Thoracic aorta (tissue), 2 donors: ENCODE data around the gene SGMS1. TPM values are rescaled to one million over a fixed set of nuclear protein-coding genes. Genes with fewer than 3 reads are reported as not detected.
"Not testable (repeated sequence)": the region's sequence is repeated elsewhere in the genome, so short reads cannot be mapped to it uniquely, and the experiment has no call there.

ENCODE experiments used
- ATAC-seq: fragments of 150-250 bp; one replicate; pipeline ENCODE4 v1.8.0; 2017; ENCODE audit warnings: low read depth; ENCODE audit not compliant: insufficient number of reproducible peaks, low FRiP score
- DNase-seq: peaks from one replicate; pipeline ENCODE4 v3.0.0-alpha.2; 2020; ENCODE audit warnings: low spot score
- H3K27ac ChIP-seq, 2 donors: fragments of 200-600 bp; sonication (generic); 1 replicate in 1 of 2; 2 replicates in 1 of 2; pipeline ENCODE4 v1.5.1; 2016; ENCODE audit warnings: mild to moderate bottlenecking in 2 of 2, moderate library complexity in 2 of 2
- H3K27me3 ChIP-seq: fragments of 200-600 bp; sonication (generic); replicated peaks from 2 replicates; pipeline ENCODE4 v1.6.0; 2016; ENCODE audit warnings: mild to moderate bottlenecking; ENCODE audit not compliant: insufficient read depth
- H3K36me3 ChIP-seq: fragments of 200-600 bp; sonication (generic); one replicate; pipeline ENCODE4 v1.5.1; 2016
- H3K4me1 ChIP-seq, 2 donors: fragments of 200-600 bp; sonication (generic); 1 replicate in 1 of 2; 2 replicates in 1 of 2; pipeline versions ENCODE4 v1.5.1 to v1.6.0; 2016; ENCODE audit warnings: low read depth in 2 of 2, mild to moderate bottlenecking in 1 of 2; ENCODE audit not compliant: control insufficient read depth in 1 of 2
- H3K4me3 ChIP-seq: fragments of 200-600 bp; sonication (generic); 2 replicates; pipeline ENCODE4 v1.5.1; 2016; ENCODE audit warnings: mild to moderate bottlenecking
- H3K9me3 ChIP-seq: fragments of 200-600 bp; sonication (generic); 2 replicates; pipeline ENCODE4 v1.5.1; 2016
- total RNA-seq, 2 donors: library from RNA; depleted of rRNA; stranded (reverse); fragments of >200 nt; gene quantifications; one replicate each; pipeline versions ENCODE4 v1.1.0 to v1.2.3, GENCODE V29; 2016
- TF ChIP-seq, protein P1 (sequence below): fragments of 200-600 bp; sonication (generic); IDR thresholded peaks from one replicate; pipeline ENCODE4 v1.5.1; 2019; ENCODE audit warnings: antibody characterized with exemption

SGMS1 gene
- total RNA-seq, 2 donors from 2014 or later: 60.5 to 92.3 TPM

DNA sequence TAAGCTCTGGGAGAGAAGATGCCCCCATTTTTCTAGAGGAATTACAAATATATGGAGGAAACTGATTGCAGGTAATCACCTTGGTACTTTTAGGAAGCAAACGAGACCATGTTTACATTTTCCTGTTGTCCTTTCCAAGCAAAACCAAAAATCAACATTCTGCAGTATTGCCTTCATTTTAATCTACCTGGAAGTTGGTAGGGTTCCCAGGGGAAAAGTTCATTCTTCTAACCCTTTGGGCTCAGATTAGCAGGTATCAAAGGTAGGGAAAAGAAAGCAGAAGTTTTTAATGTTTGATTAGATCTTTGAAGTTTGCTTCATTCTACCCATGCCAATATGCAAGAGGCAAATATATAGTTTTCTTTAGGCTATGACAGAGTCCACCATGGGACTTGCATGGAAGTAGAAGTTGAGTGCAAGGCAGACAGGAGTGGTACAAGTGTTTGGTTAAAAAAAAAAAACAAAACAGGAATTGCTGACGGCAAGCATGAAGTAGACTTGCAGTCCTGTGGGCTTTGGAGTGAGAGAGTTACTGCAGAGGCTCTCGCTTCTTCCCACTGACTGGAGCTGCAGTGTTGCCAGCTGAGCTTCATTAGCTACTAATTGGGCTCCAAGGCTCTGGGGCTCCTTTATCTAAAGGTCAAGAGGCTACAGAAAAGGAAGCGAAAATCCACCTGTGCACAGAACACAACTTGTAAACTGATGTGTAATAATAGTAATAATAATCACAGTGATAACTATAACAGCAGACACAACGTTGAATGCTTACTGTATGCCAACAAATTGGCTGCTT is 343.5 kb downstream of the SGMS1 start:
- H3K27me3 ChIP-seq: no peaks in the 10 kb centered on the region
- no peak overlapping the region for H3K27ac ChIP-seq
- no peak overlapping the region for H3K4me3 ChIP-seq
- H3K4me1 ChIP-seq: no peaks in the 10 kb centered on the region
- no peak for DNase-seq
- H3K36me3 ChIP-seq: no peaks in the 10 kb centered on the region
- no peak for ATAC-seq
- no peaks in the 10 kb centered on the region for H3K9me3 ChIP-seq
- TF ChIP-seq, protein P1, sequence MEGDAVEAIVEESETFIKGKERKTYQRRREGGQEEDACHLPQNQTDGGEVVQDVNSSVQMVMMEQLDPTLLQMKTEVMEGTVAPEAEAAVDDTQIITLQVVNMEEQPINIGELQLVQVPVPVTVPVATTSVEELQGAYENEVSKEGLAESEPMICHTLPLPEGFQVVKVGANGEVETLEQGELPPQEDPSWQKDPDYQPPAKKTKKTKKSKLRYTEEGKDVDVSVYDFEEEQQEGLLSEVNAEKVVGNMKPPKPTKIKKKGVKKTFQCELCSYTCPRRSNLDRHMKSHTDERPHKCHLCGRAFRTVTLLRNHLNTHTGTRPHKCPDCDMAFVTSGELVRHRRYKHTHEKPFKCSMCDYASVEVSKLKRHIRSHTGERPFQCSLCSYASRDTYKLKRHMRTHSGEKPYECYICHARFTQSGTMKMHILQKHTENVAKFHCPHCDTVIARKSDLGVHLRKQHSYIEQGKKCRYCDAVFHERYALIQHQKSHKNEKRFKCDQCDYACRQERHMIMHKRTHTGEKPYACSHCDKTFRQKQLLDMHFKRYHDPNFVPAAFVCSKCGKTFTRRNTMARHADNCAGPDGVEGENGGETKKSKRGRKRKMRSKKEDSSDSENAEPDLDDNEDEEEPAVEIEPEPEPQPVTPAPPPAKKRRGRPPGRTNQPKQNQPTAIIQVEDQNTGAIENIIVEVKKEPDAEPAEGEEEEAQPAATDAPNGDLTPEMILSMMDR: no peak

DNA sequence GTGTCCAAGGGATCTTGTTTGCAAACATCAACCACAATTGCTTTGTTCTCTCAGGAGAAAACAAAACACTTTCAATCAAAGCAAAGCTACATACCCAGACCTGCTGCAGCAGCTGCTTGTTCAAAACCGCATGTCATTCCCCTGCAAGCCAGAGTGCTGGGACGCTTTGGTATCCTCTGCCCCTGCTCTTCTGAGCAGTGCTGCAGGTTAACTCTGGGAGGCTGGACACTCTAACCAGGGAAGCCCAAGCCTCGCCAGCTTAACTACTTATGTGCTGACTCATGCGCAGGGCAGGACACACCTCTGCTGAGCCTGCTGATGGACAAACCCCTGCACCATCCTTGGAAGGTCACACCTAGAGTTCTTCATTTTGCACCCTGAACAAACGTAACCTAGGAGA is 344.3 kb downstream of the SGMS1 start:
- Histone ChIP-seq H3K9me3 (no peaks in the 10 kb centered on the region), H3K27ac (no peak overlapping the region), H3K4me1 (no peaks in the 10 kb centered on the region), H3K36me3 (no peaks in the 10 kb centered on the region), H3K27me3 (no peaks in the 10 kb centered on the region), H3K4me3 (no peak overlapping the region)
- TF ChIP-seq, protein P1: no peak
- ATAC-seq: no peak
- no peak for DNase-seq

DNA sequence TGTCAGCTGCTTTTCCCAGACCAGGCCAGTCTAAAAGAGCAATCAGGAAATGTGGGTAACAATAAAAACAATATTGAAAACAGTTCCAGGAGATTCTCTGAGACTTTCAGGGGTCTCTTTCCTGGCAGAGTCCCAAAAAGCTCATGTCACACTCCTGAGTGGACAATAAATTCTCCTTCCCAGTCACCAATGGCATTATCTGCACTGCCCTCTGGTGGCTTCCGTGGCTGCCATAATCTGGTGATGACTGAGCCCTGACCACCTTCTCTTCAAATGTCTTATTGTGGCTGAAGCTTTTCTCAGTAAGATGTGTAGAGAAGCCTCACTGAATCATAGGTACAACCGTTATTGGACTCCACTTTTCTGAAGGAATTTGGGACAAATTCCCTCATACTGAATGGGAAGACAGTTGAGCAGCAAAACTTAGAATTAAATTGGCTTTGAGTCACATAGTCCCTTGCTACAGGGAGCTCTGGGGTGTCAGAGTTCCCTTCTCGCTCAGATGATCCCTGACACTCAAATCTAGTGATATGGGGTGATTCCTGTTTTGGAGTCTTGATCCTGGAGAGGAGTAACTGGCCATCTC is 348.0 kb downstream of the SGMS1 start:
- Histone ChIP-seq H3K36me3 (no peaks in the 10 kb centered on the region), H3K27ac (no peak overlapping the region), H3K4me3 (no peak overlapping the region), H3K27me3 (no peaks in the 10 kb centered on the region), H3K9me3 (no peaks in the 10 kb centered on the region), H3K4me1 (no peaks in the 10 kb centered on the region)
- TF ChIP-seq, protein P1: peak; percentile 35
- no peak for DNase-seq
- ATAC-seq: no peak

DNA sequence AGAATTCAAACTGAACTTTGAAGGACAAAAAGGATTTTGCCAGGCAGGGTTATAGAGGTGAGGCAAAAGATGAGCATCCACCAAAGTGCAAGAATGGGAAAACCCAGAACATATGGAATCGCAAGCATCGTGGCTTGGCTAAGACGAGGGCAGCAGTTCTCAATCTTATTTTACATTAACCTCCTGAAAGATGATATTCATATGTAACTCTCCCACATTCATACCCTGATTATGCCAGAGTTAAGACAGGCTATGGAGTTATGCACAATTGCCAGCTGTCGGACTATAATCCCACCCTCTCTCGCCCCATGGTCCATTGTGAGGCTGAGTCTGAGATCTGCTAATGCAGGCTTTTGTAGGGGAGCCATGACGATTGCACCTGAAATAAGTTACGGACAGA is 351.2 kb downstream of the SGMS1 start:
- Histone ChIP-seq H3K4me1 (no peaks in the 10 kb centered on the region), H3K4me3 (no peak overlapping the region), H3K36me3 (no peaks in the 10 kb centered on the region), H3K9me3 (no peaks in the 10 kb centered on the region), H3K27ac (no peak overlapping the region), H3K27me3 (no peaks in the 10 kb centered on the region)
- ATAC-seq (no peak), DNase-seq (no peak)
- TF ChIP-seq, protein P1: no peak

DNA sequence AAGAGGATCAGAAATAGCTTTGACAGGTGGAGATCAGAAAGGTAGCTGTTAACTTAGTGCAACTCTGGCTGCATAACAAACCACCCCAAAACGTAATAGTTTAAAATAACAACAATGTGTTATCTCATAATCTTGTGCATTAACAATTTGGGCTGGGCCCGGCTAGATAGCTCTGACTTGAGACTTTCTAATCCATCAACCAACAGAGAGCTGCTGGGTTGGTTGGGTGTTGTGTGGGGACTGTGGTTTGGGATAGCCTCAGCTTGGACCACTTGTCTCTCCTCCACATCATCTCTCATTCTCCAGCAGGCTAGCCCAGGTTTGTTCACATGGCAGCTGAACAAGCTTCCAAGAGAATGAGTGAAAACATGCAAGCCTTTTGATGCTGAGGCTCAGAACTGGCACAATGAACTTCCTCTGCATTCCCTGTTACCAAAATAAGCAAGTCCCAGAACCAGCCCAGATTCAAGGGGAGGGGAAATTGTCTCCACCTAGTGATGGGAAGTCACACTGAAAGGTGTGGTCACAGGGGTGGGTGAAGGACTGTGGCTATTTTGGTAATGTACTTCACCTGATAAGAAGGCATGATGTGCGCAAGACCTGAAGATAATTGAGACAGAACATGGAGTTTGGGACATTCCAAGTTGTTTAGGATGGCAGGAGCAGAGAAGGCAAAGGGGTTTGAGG is 352.0 kb downstream of the SGMS1 start:
- Histone ChIP-seq H3K9me3 (no peaks in the 10 kb centered on the region), H3K36me3 (no peaks in the 10 kb centered on the region), H3K4me3 (no peak overlapping the region), H3K27me3 (no peaks in the 10 kb centered on the region), H3K4me1 (no peaks in the 10 kb centered on the region), H3K27ac (no peak overlapping the region)
- TF ChIP-seq, protein P1: no peak
- ATAC-seq (no peak), DNase-seq (no peak)

DNA sequence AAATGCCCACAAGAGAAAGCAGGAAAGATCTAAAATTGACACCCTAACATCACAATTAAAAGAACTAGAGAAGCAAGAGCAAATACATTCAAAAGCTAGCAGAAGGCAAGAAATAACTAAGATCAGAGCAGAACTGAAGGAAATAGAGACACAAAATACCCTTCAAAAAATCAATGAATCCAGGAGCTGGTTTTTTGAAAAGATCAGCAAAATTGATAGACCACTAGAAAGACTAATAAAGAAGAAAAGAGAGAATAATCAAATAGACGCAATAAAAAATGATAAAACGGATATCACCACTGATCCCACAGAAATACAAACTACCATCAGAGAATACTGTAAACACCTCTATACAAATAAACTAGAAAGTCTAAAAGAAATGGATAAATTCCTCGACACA is 355.9 kb downstream of the SGMS1 start:
- H3K27ac ChIP-seq, H3K4me3 ChIP-seq, H3K4me1 ChIP-seq, DNase-seq, ATAC-seq, H3K36me3 ChIP-seq, H3K9me3 ChIP-seq, H3K27me3 ChIP-seq: not testable (repeated sequence)

DNA sequence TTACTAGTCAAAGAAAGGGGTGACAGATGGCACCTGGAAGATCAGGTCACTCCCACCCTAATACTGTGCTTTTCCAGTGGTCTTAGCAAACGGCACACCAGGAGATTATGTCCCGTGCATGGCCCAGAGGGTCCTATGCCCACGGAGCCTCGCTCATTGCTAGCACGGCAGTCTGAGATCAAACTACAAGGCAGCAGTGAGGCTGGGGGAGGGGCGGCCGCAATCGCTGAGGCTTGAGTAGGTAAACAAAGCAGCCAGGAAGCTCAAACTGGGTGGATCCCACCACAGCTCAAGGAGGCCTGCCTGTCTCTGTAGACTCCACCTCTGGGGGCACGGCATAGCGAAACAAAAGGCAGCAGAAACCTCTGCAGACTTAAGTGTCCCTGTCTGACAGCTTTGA is 361.1 kb downstream of the SGMS1 start:
- H3K4me1 ChIP-seq, H3K9me3 ChIP-seq, H3K27me3 ChIP-seq, H3K36me3 ChIP-seq, H3K27ac ChIP-seq, H3K4me3 ChIP-seq, DNase-seq, ATAC-seq: not testable (repeated sequence)
